Stimulated activated naive CD4-positive, alpha-beta T cell (primary cell): ENCODE results near the gene PORCN.

Experiments
- DNase-seq, 6 experiments: peaks; one replicate each; lab custom pipeline; 2025; lab: John Stamatoyannopoulos, UW

The PORCN gene

GRCh38 chrX:48476919-48477318 is 31.9 kb upstream of the PORCN start:
- no peak for DNase-seq

DNA sequence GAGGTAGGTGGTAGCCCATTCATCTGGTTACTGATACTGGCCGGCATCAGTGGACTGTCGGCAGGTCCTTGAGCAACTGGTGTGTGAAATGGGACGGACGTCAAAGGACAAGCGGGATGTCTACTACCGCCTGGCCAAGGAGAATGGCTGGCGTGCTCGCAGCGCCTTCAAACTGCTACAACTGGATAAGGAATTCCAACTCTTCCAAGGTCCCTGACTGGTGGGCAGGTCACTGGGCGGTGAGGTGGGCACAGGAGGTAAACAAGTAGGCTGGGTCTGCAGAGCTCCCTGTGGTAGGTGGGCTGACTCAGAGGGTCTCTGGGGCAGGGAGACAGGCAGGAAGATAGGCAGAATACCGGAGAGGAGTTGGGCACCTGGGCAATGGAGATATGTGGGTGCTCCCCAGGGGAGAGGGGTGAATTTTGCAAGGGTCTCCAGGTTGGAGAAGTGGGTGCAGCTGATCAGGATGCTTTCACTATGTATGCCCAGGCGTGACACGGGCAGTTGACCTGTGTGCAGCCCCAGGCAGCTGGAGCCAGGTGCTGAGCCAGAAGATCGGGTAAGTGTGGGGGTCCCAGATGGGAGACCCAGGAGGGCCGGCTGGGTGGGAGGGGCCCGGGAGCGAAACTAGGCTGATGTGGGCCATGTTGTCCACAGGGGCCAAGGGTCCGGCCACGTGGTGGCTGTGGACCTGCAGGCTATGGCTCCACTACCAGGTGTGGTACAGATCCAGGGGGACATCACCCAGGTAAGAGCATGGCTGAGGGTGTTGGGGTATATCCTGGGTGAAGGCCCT is 30.6 kb upstream of the PORCN start:
- no peak for DNase-seq

DNA sequence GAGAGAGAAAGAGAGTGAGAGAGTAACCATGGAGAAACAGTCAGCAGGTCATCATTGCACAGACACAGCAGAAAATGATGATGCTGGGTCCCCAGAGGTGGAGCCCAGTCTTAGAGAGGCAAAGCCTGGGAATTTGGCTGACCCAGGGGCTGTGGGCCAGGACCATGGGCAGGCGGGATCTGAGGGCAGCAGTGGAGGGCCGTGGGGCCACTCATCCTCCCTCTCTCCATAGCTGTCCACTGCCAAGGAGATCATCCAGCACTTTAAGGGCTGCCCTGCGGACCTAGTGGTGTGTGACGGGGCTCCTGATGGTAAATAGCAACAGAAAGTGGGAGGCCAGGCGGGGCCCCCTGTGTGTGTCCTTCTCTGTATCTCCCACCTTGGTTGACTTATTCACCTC is 30.0 kb upstream of the PORCN start:
- DNase-seq: no peak

DNA sequence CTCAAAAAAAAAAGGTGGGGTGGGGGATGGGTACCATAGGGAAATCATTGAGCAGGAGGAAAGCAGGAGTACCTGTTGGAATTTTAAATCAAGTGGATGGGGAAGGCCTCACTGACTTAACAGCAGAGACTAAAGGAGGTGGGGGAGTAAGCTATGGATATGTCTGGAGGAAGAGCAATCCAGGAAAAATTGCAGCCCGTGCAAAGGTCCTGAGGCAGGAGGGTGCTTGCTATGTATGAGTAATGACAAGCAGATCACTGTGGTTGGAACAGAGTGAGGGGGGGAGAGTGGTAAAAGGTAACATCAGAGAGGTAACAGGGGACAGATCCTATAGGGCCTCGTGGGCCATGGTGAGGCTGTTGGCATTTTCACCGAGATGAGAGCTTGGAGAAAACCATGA is 28.6 kb upstream of the PORCN start:
- DNase-seq: no peak

GRCh38 chrX:48480583-48480982 is 28.2 kb upstream of the PORCN start:
- no peak for DNase-seq

DNA sequence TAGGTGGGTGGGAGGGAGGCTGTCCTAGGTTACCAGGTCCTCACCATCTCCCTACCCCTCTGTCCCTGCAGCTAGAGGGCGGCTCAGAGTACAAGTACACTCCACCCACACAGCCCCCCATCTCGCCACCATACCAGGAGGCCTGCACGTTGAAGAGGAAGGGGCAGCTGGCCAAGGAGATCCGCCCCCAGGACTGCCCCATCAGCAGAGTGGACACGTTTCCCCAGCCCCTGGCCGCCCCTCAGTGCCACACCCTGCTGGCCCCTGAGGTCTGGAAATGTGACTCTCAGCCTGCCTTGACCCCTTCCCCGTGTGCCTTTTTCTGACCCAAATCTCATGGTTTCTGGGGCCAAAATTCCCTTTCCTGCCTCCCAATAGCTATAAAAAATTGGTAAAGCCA is 26.3 kb upstream of the PORCN start:
- no peak for DNase-seq

GRCh38 chrX:48487362-48487798 is 21.4 kb upstream of the PORCN start:
- no peak for DNase-seq

- DNase-seq: no peak
These were observed 20.8 kb upstream of the PORCN start for GRCh38 chrX:48488034-48488433.

DNA sequence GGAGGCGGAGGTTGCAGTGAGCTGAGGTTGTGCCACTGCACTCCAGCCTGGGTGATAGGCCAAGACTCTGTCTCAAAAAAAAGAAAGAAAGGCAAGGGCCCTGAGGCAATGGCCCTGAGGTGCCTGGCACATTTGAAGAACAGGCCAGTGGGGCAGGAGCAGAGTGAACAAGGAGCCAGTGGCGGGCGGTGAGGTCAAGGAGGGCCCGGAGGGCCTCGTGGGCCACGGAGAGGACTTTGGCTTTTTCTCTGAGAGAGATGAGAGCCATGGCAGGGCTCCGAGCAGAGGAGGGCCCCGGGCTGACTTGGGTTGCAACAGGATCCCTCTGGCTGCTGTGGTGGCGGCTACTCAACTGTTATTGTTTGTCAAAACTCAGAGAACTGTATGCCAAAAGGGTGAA is 19.5 kb upstream of the PORCN start:
- DNase-seq: no peak

GRCh38 chrX:48489892-48490291 is 18.9 kb upstream of the PORCN start:
- no peak for DNase-seq

GRCh38 chrX:48490661-48491060 is 18.1 kb upstream of the PORCN start:
- DNase-seq: no peak

DNA sequence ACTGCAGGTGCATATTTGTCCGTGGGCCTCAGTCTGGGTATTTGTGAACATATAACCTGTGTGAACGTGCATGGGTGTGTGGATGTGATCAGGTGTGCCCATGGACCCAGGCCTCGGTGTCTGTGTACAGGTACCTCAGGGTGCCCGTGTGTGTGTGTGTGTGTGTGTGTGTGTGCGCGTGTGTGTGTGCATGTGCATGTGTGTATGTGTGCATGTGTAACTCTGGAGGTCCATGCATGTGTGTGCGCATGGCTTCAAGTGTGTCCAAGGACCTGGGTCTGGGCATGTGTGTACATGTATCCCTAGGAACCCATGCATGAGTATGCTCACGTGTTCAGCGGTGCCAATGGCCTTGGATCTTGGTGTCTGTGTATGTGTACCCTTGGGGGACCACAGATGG is 17.0 kb upstream of the PORCN start:
- DNase-seq: no peak

DNA sequence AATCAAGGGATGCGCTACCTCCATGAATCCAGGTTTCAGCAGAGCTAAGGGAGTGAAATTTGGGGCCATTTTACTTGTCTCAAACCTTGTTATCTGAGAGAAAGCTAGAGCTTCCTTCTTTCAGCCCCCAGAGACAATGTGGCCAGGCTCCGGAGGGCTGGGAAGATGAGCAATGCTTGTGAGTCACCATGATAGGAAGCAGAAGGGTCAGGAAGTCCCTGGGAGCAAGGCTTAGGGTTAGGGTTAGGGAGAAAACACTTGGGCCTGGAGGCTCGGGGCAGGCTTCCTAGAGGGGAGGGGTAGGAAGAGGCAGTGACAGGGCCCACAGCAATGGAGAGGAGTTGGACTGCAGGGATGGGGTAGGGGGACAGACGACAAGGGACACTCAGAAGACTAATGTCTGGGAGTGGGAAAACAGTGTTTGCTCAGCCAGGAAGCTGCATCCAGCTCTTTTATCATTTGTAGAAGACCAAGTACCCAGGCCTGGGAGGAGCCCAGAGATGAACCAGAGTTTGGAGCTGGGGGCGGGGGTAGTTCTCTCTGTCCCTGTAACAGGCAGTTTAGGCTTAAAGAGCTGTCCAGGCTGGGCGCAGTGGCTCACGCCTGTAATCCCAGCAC is 16.4 kb upstream of the PORCN start:
- DNase-seq: no peak

DNA sequence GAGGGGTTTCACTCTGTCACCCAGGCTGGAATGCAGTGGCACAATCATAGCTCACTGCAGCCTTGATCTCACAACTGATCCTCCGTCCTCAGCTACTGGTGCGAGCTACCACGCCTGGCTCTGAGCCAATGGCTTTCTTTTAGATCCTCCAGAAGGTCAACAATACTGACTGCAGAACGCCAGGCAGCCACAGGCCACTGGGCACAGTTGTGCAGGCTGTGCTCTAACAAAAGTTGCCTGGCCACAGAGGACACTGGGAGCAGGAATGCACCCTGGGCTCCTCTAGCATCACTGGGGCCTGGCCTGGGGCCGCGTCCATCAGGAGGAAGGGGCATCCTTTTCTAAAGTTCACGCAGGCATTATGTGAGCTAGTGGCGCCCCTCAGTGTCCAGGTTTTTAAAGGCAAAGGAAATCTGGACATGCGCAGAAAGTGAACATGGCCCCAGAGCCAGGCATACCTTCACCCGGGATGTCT is 14.9 kb upstream of the PORCN start:
- no peak for DNase-seq

DNA sequence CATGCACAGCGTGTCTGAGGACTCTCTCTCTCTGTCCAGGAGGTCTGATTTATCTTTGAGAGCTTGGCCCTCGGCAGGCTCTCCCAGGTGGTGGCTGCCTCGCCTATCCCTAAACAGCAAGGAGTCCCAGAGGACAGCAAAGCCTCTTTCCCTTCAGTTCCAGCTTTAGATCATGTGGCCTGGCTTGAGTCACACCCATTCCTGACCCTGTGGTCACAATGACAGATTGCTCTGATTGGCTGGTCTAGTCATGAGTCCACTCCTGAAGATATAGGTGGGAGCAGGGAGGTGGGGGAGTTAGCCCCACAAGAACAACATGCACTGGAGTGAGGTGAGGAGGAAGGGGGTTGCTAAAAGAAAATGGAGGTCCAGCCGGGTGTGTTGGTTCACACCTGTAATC is 12.1 kb upstream of the PORCN start:
- DNase-seq: no peak

DNA sequence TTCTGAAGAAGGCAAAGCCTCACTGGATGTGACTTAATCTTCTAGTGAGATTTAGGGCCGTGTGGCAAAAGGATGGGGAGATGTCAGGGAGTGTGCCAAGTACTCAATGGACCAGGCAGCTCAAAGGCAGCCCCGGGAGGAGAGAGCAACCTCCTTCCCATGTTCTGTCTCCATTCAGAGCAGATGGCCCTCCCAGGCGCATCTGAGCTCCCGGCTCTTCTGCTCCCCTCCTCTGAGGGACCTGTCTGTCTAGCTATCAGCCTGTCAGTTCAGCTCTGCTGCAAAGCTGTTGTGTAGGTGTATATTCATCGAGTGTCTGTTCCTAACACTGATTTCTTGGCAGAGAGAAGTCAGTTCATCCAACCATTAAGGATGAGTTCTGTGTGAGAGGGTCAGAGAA is 10.9 kb upstream of the PORCN start:
- no peak for DNase-seq

- no peak for DNase-seq
These were observed 10.4 kb upstream of the PORCN start for GRCh38 chrX:48498374-48498809.

GRCh38 chrX:48504261-48504660 is 4.5 kb upstream of the PORCN start:
- no peak for DNase-seq

- DNase-seq: no peak
These were observed 3.3 kb upstream of the PORCN start for GRCh38 chrX:48505481-48505880.

DNA sequence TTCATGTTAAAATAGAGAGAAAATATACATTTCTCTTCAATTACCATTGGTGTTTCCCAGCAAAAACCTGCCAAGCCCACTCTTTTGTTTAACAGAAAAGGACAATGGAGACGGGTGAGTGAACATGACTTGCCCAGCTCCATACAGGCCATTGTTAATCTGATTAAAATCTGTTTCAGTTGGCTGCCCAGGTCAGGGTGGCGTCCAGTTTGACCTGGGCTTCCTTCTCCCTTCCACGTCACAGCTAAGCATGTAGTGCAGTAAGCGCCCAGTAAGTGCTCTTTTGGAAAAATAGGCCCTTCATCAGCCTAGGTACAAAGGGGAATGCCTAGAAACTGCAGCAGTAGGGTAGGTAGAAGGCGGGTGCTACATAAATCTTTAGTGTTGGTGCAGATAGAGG is 1.5 kb upstream of the PORCN start:
- no peak for DNase-seq

DNA sequence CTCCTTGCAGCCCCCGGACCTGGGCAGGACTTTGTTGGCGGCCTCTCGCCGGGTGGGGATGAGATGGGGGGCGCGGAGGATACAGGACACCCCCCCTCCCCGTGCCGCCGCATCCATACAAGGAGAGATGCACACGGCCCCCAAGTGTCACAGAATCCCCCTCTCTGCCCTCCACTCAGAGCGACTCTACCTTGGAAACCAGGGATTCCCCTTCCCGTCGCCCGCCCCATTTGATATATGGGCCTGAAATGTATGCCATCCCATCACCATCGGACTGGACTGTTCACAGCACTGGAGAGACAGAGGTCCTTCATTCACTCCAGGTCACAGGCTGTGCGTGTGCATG is 426 bp downstream of the PORCN start:
- DNase-seq: peak in 2 of 6 experiments; percentile 4 to 12

DNA sequence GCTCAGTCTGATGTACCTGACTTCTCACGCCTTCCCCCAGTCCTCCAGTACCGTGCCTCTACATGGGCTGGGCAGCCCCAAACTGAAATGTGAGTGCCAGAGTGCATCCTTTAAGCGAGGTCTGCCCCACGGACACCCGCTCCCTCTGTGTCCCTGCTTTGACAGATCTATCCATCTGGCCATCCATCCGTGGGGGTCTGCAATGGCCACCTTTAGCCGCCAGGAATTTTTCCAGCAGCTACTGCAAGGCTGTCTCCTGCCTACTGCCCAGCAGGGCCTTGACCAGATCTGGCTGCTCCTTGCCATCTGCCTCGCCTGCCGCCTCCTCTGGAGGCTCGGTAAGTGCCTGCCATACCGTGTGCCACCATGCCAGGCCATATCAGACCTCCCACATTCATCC is 827 bp downstream of the PORCN start:
- no peak for DNase-seq

DNA sequence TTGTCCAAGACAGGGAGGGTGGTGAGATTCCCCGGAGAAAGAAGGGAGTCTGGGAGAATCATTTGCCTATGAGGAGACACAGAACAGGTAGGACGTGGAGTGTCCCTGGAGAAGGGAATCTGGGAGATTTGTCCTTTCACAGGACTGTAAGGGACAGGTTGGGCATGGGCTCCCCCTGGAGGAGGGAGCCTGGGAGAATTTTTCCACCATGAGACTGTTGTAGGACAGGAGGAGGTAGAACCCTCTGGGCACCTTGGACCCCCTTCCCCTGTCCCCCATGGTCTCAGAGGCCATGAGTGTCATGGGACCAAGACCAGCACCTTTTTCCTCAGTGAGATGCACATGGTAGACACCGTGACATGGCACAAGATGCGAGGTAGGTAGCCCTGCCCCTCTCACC is 2.8 kb downstream of the PORCN start:
- DNase-seq: no peak
